Osteocyte (in vitro differentiated cells): ENCODE data around the gene PRKCSH. TPM values are rescaled to one million over a fixed set of nuclear protein-coding genes. Genes with fewer than 3 reads are reported as not detected.
"Not testable (repeated sequence)": the region's sequence is repeated elsewhere in the genome, so short reads cannot be mapped to it uniquely, and the experiment has no call there.

Experiments used
- DNase-seq: peaks from one replicate; pipeline ENCODE4 v3.0.0; 2021; ENCODE audit warnings: mixed read lengths; ENCODE audit not compliant: unreplicated experiment; ENCODE audit errors: extremely low spot score
- H3K27ac Mint-ChIP-seq: one replicate; pipeline ENCODE4 v1.8.0; 2021; ENCODE audit warnings: mild to moderate bottlenecking, mixed read lengths; ENCODE audit not compliant: unreplicated experiment
- H3K27me3 Mint-ChIP-seq: one replicate; pipeline ENCODE4 v1.8.0; 2021; ENCODE audit warnings: mixed read lengths; ENCODE audit not compliant: unreplicated experiment
- H3K36me3 Mint-ChIP-seq: one replicate; pipeline ENCODE4 v1.8.0; 2021; ENCODE audit warnings: mixed read lengths; ENCODE audit not compliant: unreplicated experiment
- H3K4me1 Mint-ChIP-seq: one replicate; pipeline ENCODE4 v1.8.0; 2021; ENCODE audit warnings: mixed read lengths; ENCODE audit not compliant: unreplicated experiment
- H3K4me3 Mint-ChIP-seq: one replicate; pipeline ENCODE4 v1.8.0; 2021; ENCODE audit warnings: mild to moderate bottlenecking, moderate library complexity, mixed read lengths; ENCODE audit not compliant: unreplicated experiment
- H3K9me3 Mint-ChIP-seq: one replicate; pipeline ENCODE4 v1.8.0; 2021; ENCODE audit warnings: mixed read lengths; ENCODE audit not compliant: unreplicated experiment
- total RNA-seq: library from RNA; stranded (reverse); gene quantifications from 2 replicates; pipeline ENCODE4 v1.2.1, GENCODE V29; 2021
- TF ChIP-seq, protein P1 (sequence below): fragments of 200-600 bp; sonication (generic); IDR thresholded peaks from 2 replicates; pipeline ENCODE4 v1.5.0; 2021; ENCODE audit warnings: antibody characterized with exemption, mild to moderate bottlenecking, moderate library complexity

The PRKCSH gene
- total RNA-seq, 1 donor from 2014 or later, result 415 TPM

- peaks cover 3% of the 10 kb centered on the region for H3K4me1 Mint-ChIP-seq
- H3K9me3 Mint-ChIP-seq, result no peaks in the 10 kb centered on the region
- H3K27ac Mint-ChIP-seq, result no peak overlapping the region
- TF ChIP-seq, protein P1, sequence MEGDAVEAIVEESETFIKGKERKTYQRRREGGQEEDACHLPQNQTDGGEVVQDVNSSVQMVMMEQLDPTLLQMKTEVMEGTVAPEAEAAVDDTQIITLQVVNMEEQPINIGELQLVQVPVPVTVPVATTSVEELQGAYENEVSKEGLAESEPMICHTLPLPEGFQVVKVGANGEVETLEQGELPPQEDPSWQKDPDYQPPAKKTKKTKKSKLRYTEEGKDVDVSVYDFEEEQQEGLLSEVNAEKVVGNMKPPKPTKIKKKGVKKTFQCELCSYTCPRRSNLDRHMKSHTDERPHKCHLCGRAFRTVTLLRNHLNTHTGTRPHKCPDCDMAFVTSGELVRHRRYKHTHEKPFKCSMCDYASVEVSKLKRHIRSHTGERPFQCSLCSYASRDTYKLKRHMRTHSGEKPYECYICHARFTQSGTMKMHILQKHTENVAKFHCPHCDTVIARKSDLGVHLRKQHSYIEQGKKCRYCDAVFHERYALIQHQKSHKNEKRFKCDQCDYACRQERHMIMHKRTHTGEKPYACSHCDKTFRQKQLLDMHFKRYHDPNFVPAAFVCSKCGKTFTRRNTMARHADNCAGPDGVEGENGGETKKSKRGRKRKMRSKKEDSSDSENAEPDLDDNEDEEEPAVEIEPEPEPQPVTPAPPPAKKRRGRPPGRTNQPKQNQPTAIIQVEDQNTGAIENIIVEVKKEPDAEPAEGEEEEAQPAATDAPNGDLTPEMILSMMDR, result no peak
- H3K36me3 Mint-ChIP-seq, result no peaks in the 10 kb centered on the region
- no peaks in the 10 kb centered on the region for H3K27me3 Mint-ChIP-seq
- H3K4me3 Mint-ChIP-seq, result no peak overlapping the region
- no peak for DNase-seq
These were observed 21.2 kb downstream of the PRKCSH start for GRCh38 chr19:11456659-11457058.

DNA sequence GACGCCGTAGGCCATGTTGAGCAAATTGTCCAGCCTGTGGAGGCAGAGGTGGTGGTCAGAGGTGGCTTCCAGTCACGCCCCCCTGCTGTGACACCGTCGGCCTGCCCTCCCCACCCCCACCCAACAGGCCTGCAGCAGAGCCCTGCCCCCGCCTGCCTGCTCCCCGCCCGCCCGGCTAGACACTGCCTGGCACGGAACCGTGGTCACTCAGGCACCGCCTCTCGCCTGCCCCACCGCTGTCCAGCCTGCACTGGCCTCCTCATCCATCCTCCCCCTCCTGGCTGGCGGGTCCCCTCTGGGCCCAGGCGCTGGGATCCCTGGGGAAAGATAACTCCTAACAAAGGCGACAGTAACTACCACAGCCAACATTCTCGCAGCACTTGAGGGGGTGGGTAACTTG, 21.7 kb downstream of the PRKCSH start:
- Mint-ChIP-seq H3K27ac (no peak overlapping the region), H3K4me1 (peaks cover 3% of the 10 kb centered on the region), H3K4me3 (no peak overlapping the region), H3K9me3 (no peaks in the 10 kb centered on the region), H3K27me3 (no peaks in the 10 kb centered on the region), H3K36me3 (no peaks in the 10 kb centered on the region)
- no peak for DNase-seq
- TF ChIP-seq, protein P1, result no peak

DNA sequence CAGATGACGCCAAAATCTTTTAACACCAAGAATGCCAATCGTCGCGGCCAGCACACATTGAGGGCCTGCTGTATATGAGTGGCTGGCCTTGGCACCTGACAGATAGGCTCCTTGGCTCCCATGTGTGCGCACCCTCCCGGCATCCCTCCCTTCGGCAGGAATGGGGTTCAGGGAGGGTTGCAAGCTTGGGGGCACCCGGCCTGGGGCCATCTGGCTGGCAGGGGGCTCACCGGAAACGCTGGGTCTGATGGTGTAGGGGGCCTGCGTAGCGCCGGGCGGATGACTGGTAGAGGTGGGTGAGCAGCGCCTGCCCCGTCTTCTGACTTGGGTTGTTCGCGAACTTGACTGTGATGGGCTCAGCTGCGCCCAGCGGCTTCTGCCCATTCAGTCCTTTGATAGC, 22.4 kb downstream of the PRKCSH start:
- Mint-ChIP-seq H3K9me3 (no peaks in the 10 kb centered on the region), H3K4me3 (no peak overlapping the region), H3K27me3 (no peaks in the 10 kb centered on the region), H3K36me3 (no peaks in the 10 kb centered on the region), H3K27ac (no peak overlapping the region), H3K4me1 (no peaks in the 10 kb centered on the region)
- TF ChIP-seq, protein P1, result no peak
- no peak for DNase-seq

DNA sequence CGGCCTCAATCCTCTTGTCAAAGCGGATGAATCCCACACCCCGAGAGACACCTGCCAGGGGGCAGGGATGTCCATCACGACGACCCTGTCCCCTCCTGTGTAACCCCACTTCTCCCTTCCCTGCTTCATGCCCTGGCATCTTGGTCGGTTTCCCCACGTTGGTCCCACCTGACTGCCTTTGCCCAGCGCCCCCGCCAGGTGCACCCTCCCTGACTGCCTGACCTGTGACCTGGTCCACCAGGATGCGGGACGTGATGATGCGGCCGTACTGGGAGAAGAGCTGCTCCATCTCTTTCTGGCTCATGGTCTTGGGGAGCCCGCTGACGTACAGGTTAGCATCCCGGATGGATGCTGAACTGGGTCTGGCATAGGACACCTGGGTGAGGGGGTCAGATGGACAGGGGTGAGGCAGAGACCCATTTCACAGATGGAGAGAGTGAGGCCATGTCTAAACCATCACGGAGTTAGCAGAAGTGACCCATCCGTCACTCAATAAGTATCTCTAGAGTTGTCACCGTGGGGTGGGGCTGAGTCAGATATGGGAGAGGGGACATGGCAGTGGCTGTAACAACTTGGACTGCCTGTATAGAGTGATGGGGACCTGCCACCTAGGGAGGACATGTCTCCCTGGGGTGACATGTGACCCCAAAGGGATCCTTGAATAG, 22.9 kb downstream of the PRKCSH start:
- TF ChIP-seq, protein P1, result no peak
- Mint-ChIP-seq H3K27me3 (no peaks in the 10 kb centered on the region), H3K36me3 (no peaks in the 10 kb centered on the region), H3K9me3 (no peaks in the 10 kb centered on the region), H3K4me1 (no peaks in the 10 kb centered on the region), H3K27ac (no peak overlapping the region), H3K4me3 (no peak overlapping the region)
- DNase-seq, result no peak

- not testable (repeated sequence) for H3K27ac Mint-ChIP-seq, H3K4me3 Mint-ChIP-seq, DNase-seq, H3K4me1 Mint-ChIP-seq, H3K36me3 Mint-ChIP-seq, H3K27me3 Mint-ChIP-seq, H3K9me3 Mint-ChIP-seq
These were observed 23.5 kb downstream of the PRKCSH start for GRCh38 chr19:11458912-11459311.
